HCT116 (cell line): ENCODE data around the gene DENND6A.

Source experiments
- CEBPB ChIP-seq: IDR thresholded peaks from 2 replicates; pipeline ENCODE4 v1.6.1; 2012; ENCODE audit warnings: low read depth
- CTCF ChIP-seq, 3 experiments: fragments of 200-600 bp in 1 of 3; sonication (generic) in 1 of 3; IDR thresholded peaks in 2 of 3; conservative IDR thresholded peaks in 1 of 3; 2 replicates each; pipeline ENCODE4 v1.5.1; 2012 to 2017; ENCODE audit warnings: low read depth in 2 of 3, low read length in 2 of 3, antibody characterized with exemption in 1 of 3, borderline replicate concordance in 1 of 3, control low read depth in 1 of 3, mild to moderate bottlenecking in 1 of 3, mixed read lengths in 1 of 3, mixed run types in 1 of 3, moderate library complexity in 1 of 3; ENCODE audit not compliant: insufficient read depth in 1 of 3
- EZH2phosphoT487 ChIP-seq: fragments of 200-600 bp; IDR thresholded peaks from 2 replicates; pipeline ENCODE4 v1.6.1; 2018; ENCODE audit warnings: antibody characterized with exemption, borderline replicate concordance
- POLR2A ChIP-seq: IDR thresholded peaks from 2 replicates; pipeline ENCODE4 v1.7.0; 2011; ENCODE audit warnings: borderline replicate concordance; ENCODE audit not compliant: insufficient read depth, insufficient read length; ENCODE audit errors: extremely low read depth
- POLR2AphosphoS5 ChIP-seq: IDR thresholded peaks from 2 replicates; pipeline ENCODE4 v1.6.1; 2011; ENCODE audit warnings: mild to moderate bottlenecking, low read depth, low read length, moderate library complexity
- RAD21 ChIP-seq: IDR thresholded peaks from 2 replicates; pipeline ENCODE4 v1.6.1; 2012; ENCODE audit warnings: low read depth, mild to moderate bottlenecking
- SIN3A ChIP-seq: IDR thresholded peaks from 2 replicates; pipeline ENCODE4 v1.6.1; 2012; ENCODE audit warnings: low read depth
- TF ChIP-seq, protein P1 (sequence below): IDR thresholded peaks from 2 replicates; pipeline ENCODE4 v1.6.1; 2012; ENCODE audit warnings: low read depth

DNA sequence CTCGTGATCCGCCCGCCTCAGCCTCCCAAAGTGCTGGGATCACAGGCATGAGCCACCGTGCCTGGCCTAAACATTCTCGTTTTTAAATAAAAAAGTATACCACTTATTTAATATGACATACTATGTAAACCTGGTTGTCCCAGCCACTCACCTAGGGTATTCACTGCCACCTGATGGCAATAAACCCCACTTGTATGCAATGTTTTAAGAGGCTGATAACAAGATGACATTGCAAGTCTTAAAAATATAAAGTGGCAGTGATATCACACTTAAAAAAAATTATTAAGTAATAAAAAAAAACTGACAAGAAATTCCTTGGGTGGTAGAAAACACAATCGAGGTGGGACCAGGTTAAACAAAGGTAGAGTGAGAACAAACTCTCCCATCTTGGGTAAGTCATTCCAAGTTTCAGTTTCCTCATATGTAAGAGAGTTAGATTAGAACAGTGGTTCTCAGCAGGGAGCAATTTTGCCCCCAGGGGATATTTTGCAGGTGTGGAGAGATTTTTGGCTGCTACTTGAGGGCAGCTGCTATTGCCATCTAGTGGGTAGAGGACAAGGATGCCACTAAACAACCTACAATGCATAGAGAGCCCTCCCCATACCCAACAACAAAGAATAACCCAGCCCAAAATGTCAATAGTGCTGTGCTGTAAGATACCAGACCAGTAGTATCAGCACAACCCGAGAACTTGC, 110.3 kb downstream of the DENND6A start:
- TF ChIP-seq POLR2AphosphoS5 (no peak), SIN3A (no peak), POLR2A (no peak), EZH2phosphoT487 (no peak), CTCF (IDR thresholded peaks at IDR 0.05 in 2 of 3, conservative IDR thresholded peaks at IDR 0.05 in 1 of 3; ENCODE audit: borderline replicate concordance in 1 of 3, insufficient read depth in 1 of 3, low read depth in 2 of 3, low read length in 2 of 3) (peak; percentile 14 to 60 (median 54); a peak in 4 of 6 replicates), CEBPB (no peak), RAD21 (peak; percentile 44)
- TF ChIP-seq, protein P1, sequence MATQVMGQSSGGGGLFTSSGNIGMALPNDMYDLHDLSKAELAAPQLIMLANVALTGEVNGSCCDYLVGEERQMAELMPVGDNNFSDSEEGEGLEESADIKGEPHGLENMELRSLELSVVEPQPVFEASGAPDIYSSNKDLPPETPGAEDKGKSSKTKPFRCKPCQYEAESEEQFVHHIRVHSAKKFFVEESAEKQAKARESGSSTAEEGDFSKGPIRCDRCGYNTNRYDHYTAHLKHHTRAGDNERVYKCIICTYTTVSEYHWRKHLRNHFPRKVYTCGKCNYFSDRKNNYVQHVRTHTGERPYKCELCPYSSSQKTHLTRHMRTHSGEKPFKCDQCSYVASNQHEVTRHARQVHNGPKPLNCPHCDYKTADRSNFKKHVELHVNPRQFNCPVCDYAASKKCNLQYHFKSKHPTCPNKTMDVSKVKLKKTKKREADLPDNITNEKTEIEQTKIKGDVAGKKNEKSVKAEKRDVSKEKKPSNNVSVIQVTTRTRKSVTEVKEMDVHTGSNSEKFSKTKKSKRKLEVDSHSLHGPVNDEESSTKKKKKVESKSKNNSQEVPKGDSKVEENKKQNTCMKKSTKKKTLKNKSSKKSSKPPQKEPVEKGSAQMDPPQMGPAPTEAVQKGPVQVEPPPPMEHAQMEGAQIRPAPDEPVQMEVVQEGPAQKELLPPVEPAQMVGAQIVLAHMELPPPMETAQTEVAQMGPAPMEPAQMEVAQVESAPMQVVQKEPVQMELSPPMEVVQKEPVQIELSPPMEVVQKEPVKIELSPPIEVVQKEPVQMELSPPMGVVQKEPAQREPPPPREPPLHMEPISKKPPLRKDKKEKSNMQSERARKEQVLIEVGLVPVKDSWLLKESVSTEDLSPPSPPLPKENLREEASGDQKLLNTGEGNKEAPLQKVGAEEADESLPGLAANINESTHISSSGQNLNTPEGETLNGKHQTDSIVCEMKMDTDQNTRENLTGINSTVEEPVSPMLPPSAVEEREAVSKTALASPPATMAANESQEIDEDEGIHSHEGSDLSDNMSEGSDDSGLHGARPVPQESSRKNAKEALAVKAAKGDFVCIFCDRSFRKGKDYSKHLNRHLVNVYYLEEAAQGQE, result no peak
